ENCODE measurements around the gene TAF4.
"Not testable (repeated sequence)": the region's sequence is repeated elsewhere in the genome, so short reads cannot be mapped to it uniquely, and the experiment has no call there.

Gene TAF4

GRCh38 chr20:62001178-62001715, 64.4 kb downstream of the TAF4 start:
- no peak for DNase-seq

GRCh38 chr20:61998343-61999121, 67.1 kb downstream of the TAF4 start:
- DNase-seq: no peak

DNA sequence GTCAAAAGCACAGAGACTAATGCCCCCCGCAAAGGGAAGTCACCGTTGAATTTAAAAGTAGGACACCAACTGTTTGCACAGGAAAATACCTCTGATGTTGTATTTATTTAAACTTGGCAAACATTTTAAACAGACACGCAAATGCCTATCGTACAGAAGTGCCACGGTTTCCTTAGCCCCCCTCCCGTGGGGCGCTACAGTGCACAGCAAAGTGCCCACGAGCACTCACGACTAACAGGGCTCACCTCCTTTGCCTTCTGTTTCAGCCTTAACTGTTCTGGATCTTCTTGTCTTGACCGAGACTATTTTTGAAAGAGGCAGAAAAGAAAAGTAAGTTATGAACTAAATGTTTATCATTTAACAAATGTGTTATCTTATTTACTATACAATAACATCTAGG, 67.8 kb downstream of the TAF4 start:
- DNase-seq: no peak

DNA sequence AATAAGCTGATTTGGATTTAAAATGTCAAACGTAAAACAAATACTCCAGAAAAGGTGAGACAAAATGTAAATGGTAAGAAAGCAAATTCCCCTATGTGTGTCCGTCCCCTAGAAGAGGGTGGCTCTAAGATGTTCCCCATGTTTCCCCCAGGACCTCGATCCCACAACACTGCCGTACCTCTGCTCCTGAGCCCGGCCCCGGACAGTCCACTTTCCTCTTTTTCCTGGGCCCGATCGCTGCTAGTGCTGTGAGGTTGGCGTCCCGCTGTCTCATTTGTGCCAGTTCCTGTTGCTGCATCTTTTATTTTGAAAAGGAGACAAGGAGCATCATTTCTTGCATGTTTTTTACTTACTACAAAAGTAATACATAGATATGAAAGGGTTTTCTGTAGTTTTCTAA, 68.3 kb downstream of the TAF4 start:
- no peak for DNase-seq

GRCh38 chr20:61994546-61994945, 71.1 kb downstream of the TAF4 start:
- DNase-seq: no peak

DNA sequence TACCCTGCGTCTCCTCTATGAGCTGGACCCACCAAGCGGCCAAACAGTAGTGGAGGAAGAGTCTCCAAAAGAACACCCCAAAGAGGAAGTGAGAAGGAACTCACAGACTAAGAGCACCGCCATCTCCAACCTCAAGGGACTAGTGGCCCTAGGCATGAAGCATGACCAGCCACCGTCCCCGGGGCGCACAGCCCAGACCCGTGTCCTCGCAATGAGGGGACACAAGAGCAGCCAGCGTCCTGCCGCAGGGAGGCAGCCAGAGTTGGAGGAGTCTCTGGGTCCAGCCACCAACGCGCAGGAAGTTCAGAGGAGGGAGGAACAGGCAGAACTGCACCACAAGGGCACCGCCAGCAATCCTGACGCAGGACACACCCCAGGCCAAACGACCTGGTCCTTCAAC, 72.6 kb downstream of the TAF4 start:
- no peak for DNase-seq

DNA sequence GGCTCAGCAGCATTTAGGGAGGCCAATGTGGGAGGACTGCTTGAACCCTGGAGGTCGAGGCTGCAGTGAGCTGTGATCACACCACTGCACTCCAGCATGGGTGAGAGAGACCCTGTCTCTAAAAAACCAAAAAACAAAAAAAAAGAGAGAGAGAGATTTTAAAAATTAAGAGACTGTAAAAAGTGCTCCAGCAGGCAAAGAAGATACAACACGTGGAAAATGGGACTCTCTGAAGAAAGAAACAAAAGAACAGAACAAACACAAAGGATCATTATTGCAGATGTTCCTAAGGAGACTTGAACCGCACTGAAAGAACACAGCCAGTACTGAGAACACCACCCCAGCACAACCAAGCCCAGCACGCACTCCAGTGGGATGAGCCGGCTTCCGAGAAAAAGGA, 74.2 kb downstream of the TAF4 start:
- DNase-seq: no peak

DNA sequence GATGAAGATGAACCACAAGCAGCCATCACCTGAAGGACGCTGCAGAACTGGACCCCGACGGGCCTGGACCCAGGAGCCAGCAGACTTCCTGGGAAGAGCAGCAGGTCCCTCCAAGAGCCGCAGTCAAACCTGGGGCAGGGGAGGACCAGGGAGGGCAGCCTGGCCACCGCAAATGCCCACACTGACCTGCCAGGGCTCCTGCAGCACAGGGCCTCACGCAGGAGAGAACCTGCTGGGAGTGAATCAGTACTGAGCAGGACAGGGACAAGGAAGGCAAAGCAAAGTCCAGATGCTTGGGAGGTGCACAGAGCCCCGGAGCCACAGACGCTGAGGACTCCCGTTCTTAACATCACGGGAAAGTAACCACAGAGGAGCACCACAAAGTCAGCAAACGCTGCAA, 75.2 kb downstream of the TAF4 start:
- no peak for DNase-seq

DNA sequence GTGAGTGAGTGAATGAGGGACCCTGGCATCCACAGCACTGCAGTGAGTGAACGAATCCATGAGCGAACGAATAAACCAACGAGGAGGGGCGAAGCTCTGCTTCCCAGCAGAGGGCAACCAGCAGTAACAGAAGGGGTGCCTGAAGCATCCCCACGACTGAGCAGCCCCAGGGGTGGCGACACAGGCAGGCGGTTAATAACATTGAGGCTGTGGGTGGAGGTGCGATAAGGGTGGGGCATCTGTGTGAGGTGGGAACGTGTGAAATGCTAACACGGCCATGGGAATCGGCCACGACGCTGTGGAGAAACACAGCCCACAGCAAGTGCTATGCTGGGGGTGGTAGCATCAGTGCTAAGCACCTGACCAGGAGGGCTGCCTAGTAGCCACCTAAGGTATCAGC, 75.9 kb downstream of the TAF4 start:
- DNase-seq: no peak

DNA sequence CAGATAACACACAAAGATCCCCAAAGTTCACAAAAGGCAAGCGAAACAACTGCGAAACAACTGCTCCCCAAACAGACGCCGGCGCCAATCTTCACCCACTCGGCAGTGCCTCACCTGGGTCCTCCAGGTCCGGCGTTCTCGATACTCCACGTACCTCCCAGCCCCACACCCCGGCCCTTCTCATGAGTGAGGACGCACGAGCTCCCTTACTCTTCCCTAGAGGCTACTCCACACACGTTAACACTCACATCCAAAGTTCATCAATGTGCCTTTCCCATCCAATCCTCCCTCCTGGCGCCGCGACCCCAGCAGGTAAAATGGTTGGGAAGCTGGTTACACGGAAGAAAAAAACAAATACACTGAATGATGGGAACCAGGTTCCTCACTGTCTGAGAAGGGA, 77.0 kb downstream of the TAF4 start:
- no peak for DNase-seq

GRCh38 chr20:61986762-61987321, 78.8 kb downstream of the TAF4 start:
- no peak for DNase-seq

GRCh38 chr20:61985096-61985495, 80.6 kb downstream of the TAF4 start:
- DNase-seq: no peak

GRCh38 chr20:61984431-61984830, 81.2 kb downstream of the TAF4 start:
- DNase-seq: not testable (repeated sequence)

DNA sequence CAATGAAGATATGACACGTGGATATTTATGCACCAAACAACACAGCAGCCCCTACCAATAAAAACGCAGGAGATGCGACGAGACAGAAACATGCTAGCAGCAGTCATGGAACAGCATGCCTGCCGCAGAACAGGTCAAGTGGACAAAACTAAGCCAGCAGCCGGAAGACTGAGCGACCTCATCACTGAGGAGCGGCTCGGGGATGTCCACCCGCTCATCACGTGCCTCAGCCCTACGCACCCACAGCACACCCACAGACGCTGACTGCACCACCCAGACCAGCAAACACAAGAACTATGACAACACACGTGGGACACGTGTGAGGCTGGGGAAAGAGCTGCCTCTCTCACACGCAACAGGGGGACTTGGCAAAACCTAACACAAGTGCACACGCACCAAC, 81.7 kb downstream of the TAF4 start:
- no peak for DNase-seq

- DNase-seq: no peak
These were observed 82.7 kb downstream of the TAF4 start for GRCh38 chr20:61982951-61983315.

- DNase-seq: peak; percentile 21
These were observed 83.3 kb downstream of the TAF4 start for GRCh38 chr20:61982191-61982950.

DNA sequence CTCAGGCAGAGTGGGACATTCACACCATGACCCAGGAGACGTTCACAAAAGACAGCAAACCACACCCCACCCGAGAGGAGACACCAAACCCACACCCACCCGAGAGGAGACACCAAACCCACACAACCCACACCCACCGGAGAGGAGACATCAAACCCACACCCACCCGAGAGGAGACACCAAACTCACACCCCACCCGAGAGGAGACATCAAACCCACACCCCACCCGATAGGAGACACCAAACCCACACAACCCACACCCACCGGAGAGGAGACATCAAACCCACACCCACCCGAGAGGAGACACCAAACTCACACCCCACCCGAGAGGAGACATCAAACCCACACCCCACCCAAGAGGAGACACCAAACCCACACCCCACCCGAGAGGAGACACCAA, 84.0 kb downstream of the TAF4 start:
- not testable (repeated sequence) for DNase-seq

DNA sequence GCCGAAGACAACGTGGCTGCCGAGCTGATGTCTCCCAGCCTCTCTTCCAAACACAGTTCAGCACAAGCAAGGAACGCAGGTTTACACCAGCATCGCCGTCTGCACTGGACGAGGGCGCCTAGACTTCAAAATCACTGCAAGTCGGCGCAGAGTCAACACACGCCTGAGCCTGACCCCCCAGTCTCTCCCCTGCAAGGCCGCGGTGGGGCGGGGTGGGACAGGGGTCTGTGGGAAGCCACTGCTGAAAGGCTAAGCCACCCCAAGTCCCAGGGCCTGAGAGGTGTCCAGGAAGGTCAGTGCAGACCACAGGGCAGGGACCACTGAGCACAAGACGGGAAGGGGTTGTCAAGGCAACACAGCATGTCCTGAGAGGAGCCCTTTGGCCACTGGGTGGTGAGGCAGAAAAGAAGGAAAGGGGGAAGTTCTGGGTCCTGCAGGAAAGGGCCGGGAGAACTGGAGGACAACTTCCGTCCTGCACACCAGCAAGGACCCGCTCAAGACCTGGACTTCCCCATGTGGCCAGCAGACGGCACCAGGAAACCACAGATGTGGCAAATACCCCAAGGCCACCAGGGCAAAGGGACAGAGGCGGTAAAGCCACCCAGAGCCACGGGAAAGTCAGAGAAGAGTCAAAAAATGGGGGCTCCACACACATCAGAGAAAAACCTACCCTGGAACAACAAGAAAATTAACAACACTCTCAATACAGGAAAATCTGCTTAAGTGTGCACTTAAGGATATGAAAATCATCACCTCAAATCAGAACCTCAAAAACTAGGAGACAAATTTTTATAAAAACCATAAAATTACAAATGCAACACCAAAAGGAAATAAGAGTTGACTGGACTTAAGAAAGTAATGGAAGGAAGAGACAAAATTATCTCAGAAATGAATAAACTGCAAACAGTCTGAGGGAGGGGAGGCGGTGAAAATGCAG, 84.8 kb downstream of the TAF4 start:
- DNase-seq: no peak

GRCh38 chr20:61979701-61980635, 85.7 kb downstream of the TAF4 start:
- no peak for DNase-seq

DNA sequence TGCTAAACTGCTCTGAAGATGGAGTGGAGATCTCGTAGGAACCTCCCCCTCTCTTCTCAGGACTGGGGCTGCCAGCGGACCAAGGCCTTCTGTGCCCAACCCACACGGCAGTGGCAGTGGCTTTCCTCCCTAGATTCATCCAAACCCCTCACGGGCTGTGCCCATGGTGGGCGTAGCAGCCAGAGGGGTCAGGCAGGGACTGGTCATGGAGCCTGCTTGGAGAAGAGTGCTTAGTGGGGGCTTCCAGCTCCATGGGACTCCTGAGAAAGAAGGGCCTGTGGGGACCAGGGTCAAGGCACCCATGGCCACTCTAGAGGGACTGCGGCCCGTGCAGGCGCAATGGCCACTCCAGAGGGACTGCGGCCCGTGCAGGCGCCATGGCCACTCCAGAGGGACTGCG, 86.6 kb downstream of the TAF4 start:
- DNase-seq: no peak

- no peak for DNase-seq
These were observed 87.2 kb downstream of the TAF4 start for GRCh38 chr20:61978491-61978890.

- no peak for DNase-seq
These were observed 88.3 kb downstream of the TAF4 start for GRCh38 chr20:61977419-61977786.

Measured in CD4-positive, alpha-beta T cell treated with Interleukin-6 for 4 hours (primary cell).